ENCODE results near the gene YWHAG.
"Not testable (repeated sequence)": the region's sequence is repeated elsewhere in the genome, so short reads cannot be mapped to it uniquely, and the experiment has no call there.

The YWHAG gene

GRCh38 chr7:76347710-76348109 is 11.1 kb downstream of the YWHAG start:
- DNase-seq (ENCODE audit: low read depth): no peak

- no peak for DNase-seq (ENCODE audit: low read depth)
These were observed 12.0 kb downstream of the YWHAG start for GRCh38 chr7:76346778-76347177.

- no peak for DNase-seq (ENCODE audit: low read depth)
These were observed 12.7 kb downstream of the YWHAG start for GRCh38 chr7:76346097-76346496.

- no peak for DNase-seq (ENCODE audit: low read depth)
These were observed 14.9 kb downstream of the YWHAG start for GRCh38 chr7:76343931-76344321.

- no peak for DNase-seq (ENCODE audit: low read depth)
These were observed 15.4 kb downstream of the YWHAG start for GRCh38 chr7:76343294-76343930.

- DNase-seq (ENCODE audit: low read depth): no peak
These were observed 16.6 kb downstream of the YWHAG start for GRCh38 chr7:76342222-76342621.

GRCh38 chr7:76340617-76341131 is 18.1 kb downstream of the YWHAG start:
- DNase-seq (ENCODE audit: low read depth): no peak

- no peak for DNase-seq (ENCODE audit: low read depth)
These were observed 20.3 kb downstream of the YWHAG start for GRCh38 chr7:76338298-76339084.

GRCh38 chr7:76337147-76337546 is 21.6 kb downstream of the YWHAG start:
- DNase-seq (ENCODE audit: low read depth): no peak

GRCh38 chr7:76336094-76336493 is 22.7 kb downstream of the YWHAG start:
- no peak for DNase-seq (ENCODE audit: low read depth)

- not testable (repeated sequence) for DNase-seq (ENCODE audit: low read depth)
These were observed 23.4 kb downstream of the YWHAG start for GRCh38 chr7:76335417-76335816.

GRCh38 chr7:76334320-76334967 is 24.3 kb downstream of the YWHAG start:
- no peak for DNase-seq (ENCODE audit: low read depth)

- no peak for DNase-seq (ENCODE audit: low read depth)
These were observed 25.2 kb downstream of the YWHAG start for GRCh38 chr7:76333511-76334101.

- DNase-seq (ENCODE audit: low read depth): no peak
These were observed 26.7 kb downstream of the YWHAG start for GRCh38 chr7:76332078-76332477.

GRCh38 chr7:76330673-76331072 is 28.1 kb downstream of the YWHAG start:
- DNase-seq (ENCODE audit: low read depth): no peak

- DNase-seq (ENCODE audit: low read depth): no peak
These were observed 28.5 kb downstream of the YWHAG start for GRCh38 chr7:76330261-76330660.

- DNase-seq (ENCODE audit: low read depth): no peak
These were observed 29.3 kb downstream of the YWHAG start for GRCh38 chr7:76329479-76329878.

- no peak for DNase-seq (ENCODE audit: low read depth)
These were observed 30.4 kb downstream of the YWHAG start for GRCh38 chr7:76328389-76328788.

GRCh38 chr7:76327610-76328009 is 31.2 kb downstream of the YWHAG start:
- DNase-seq (ENCODE audit: low read depth): no peak

- DNase-seq (ENCODE audit: low read depth): no peak
These were observed 32.1 kb downstream of the YWHAG start for GRCh38 chr7:76326646-76327233.

- DNase-seq (ENCODE audit: low read depth): no peak
These were observed 33.0 kb downstream of the YWHAG start for GRCh38 chr7:76325811-76326210.

GRCh38 chr7:76325092-76325491 is 33.7 kb downstream of the YWHAG start:
- no peak for DNase-seq (ENCODE audit: low read depth)

Measured in HS-27A (cell line).